KMS-11 (cell line): ENCODE results near the gene SPATA12.

Experiments
- H2AFZ ChIP-seq: fragments of 200-600 bp; sonication (generic); 2 replicates; pipeline ENCODE4 v1.6.1; 2016; ENCODE audit warnings: antibody characterized with exemption, mixed run types, low read depth
- H3K27ac ChIP-seq: fragments of 200-600 bp; sonication (generic); 2 replicates; pipeline ENCODE4 v1.6.1; 2016; ENCODE audit warnings: mild to moderate bottlenecking, mixed run types
- H3K27me3 ChIP-seq: fragments of 200-600 bp; sonication (generic); 2 replicates; pipeline ENCODE4 v1.6.1; 2017; ENCODE audit warnings: mild to moderate bottlenecking, low read depth, mixed run types, moderate library complexity; ENCODE audit not compliant: insufficient read depth
- H3K36me3 ChIP-seq: fragments of 200-600 bp; sonication (generic); 2 replicates; pipeline ENCODE4 v1.6.1; 2017; ENCODE audit warnings: mild to moderate bottlenecking, mixed run types; ENCODE audit not compliant: insufficient read depth
- H3K4me1 ChIP-seq: fragments of 200-600 bp; sonication (generic); 2 replicates; pipeline ENCODE4 v1.6.1; 2016; ENCODE audit warnings: mild to moderate bottlenecking, low read depth, mixed run types; ENCODE audit not compliant: poor library complexity, severe bottlenecking
- H3K4me2 ChIP-seq: fragments of 200-600 bp; sonication (generic); 2 replicates; pipeline ENCODE4 v1.7.0; 2016; ENCODE audit warnings: mild to moderate bottlenecking, mixed run types
- H3K4me3 ChIP-seq: fragments of 200-600 bp; sonication (generic); IDR thresholded peaks from 2 replicates; pipeline ENCODE4 v1.6.1; 2017; ENCODE audit warnings: low read depth, low read length, mixed read lengths; ENCODE audit not compliant: insufficient read depth
- H3K79me2 ChIP-seq: fragments of 200-600 bp; sonication (generic); 2 replicates; pipeline ENCODE4 v1.6.1; 2016; ENCODE audit warnings: low read depth, mixed run types; ENCODE audit not compliant: insufficient read depth
- H3K9ac ChIP-seq: fragments of 200-600 bp; sonication (generic); 2 replicates; pipeline ENCODE4 v1.6.1; 2016; ENCODE audit warnings: mild to moderate bottlenecking, mixed run types
- H4K20me1 ChIP-seq: fragments of 200-600 bp; sonication (generic); 2 replicates; pipeline ENCODE4 v1.6.1; 2016; ENCODE audit warnings: mild to moderate bottlenecking, mixed run types; ENCODE audit not compliant: insufficient read depth
- CTCF ChIP-seq: fragments of 200-600 bp; sonication (generic); conservative IDR thresholded peaks from 2 replicates; pipeline ENCODE4 v1.6.1; 2017; ENCODE audit warnings: low read depth, mild to moderate bottlenecking, antibody characterized with exemption, low read length, moderate library complexity, mixed read lengths

The SPATA12 gene

GRCh38 chr3:57110798-57111197 is 50.3 kb downstream of the SPATA12 start:
- Histone ChIP-seq H3K36me3 (no peaks in the 10 kb centered on the region), H3K9ac (no peak overlapping the region), H3K79me2 (no peaks in the 10 kb centered on the region), H4K20me1 (no peaks in the 10 kb centered on the region), H3K27me3 (no peaks in the 10 kb centered on the region), H3K27ac (no peak overlapping the region), H3K4me2 (no peak overlapping the region), H3K4me1 (no peaks in the 10 kb centered on the region), H3K4me3 (no peak overlapping the region), H2AFZ (no peak overlapping the region)
- no peak for TF ChIP-seq CTCF

- Histone ChIP-seq H2AFZ (no peak overlapping the region), H3K27ac (no peak overlapping the region), H3K27me3 (no peaks in the 10 kb centered on the region), H3K4me2 (no peak overlapping the region), H3K9ac (no peak overlapping the region), H3K79me2 (no peaks in the 10 kb centered on the region), H3K4me1 (no peaks in the 10 kb centered on the region), H3K36me3 (no peaks in the 10 kb centered on the region), H4K20me1 (no peaks in the 10 kb centered on the region), H3K4me3 (no peak overlapping the region)
- peak; percentile 31; the same call in 1 of the 2 replicates for TF ChIP-seq CTCF
Observed at GRCh38 chr3:57112206-57112605, 51.7 kb downstream of the SPATA12 start.

- H3K79me2 ChIP-seq, result no peaks in the 10 kb centered on the region
- no peaks in the 10 kb centered on the region for H3K4me1 ChIP-seq
Observed at GRCh38 chr3:57116501-57116900, 56.0 kb downstream of the SPATA12 start.

GRCh38 chr3:57118254-57118653 is 57.8 kb downstream of the SPATA12 start:
- H3K27me3 ChIP-seq, result no peaks in the 10 kb centered on the region
- TF ChIP-seq CTCF, result no peak
- H3K27ac ChIP-seq, result no peak overlapping the region
- H3K36me3 ChIP-seq, result no peaks in the 10 kb centered on the region
- H3K4me1 ChIP-seq, result no peaks in the 10 kb centered on the region
- no peak overlapping the region for H2AFZ ChIP-seq
- no peak overlapping the region for H3K9ac ChIP-seq
- no peak overlapping the region for H3K4me2 ChIP-seq
- H4K20me1 ChIP-seq, result no peaks in the 10 kb centered on the region
- H3K4me3 ChIP-seq, result no peak overlapping the region
- no peaks in the 10 kb centered on the region for H3K79me2 ChIP-seq

More at GRCh38 chr3:57116501-57116900, 56.0 kb downstream of the SPATA12 start:
- Histone ChIP-seq H3K9ac (no peak overlapping the region), H4K20me1 (no peaks in the 10 kb centered on the region), H3K27me3 (no peaks in the 10 kb centered on the region), H3K27ac (no peak overlapping the region), H3K36me3 (no peaks in the 10 kb centered on the region), H3K4me3 (no peak overlapping the region), H2AFZ (no peak overlapping the region), H3K4me2 (no peak overlapping the region)
- no peak for TF ChIP-seq CTCF
